Stomach (tissue), 9 donors: ENCODE data around the gene CCDC192. TPM values are rescaled to one million over a fixed set of nuclear protein-coding genes. Genes with fewer than 3 reads are reported as not detected.

Experiments
- DNase-seq, 2 donors: peaks; one replicate each; pipeline versions ENCODE4 v3.0.0 to v3.0.0-alpha.2; 2013 to 2019
- H3K27ac ChIP-seq, 5 donors: fragments of 200-600 bp in 4 of 5; sonication (generic) in 4 of 5; one replicate each; pipeline ENCODE4 v1.5.1; 2013 to 2019; ENCODE audit warnings: mild to moderate bottlenecking in 1 of 5, moderate library complexity in 1 of 5
- H3K27me3 ChIP-seq, 3 donors: fragments of 200-600 bp; sonication (generic); one replicate each; pipeline ENCODE4 v1.5.1; 2017 to 2019; ENCODE audit warnings: mixed run types in 1 of 3
- H3K36me3 ChIP-seq, 4 donors: fragments of 200-600 bp; sonication (generic); 1 replicate in 3 of 4; 2 replicates in 1 of 4; pipeline ENCODE4 v1.5.1; 2016 to 2019
- H3K4me1 ChIP-seq, 4 donors: fragments of 200-600 bp; sonication (generic); one replicate each; pipeline ENCODE4 v1.5.1; 2016 to 2019
- H3K4me3 ChIP-seq, 4 donors: fragments of 200-600 bp; sonication (generic) in 3 of 4; one replicate each; pipeline ENCODE4 v1.5.1; 2016 to 2019; ENCODE audit warnings: mild to moderate bottlenecking in 1 of 4
- H3K9me3 ChIP-seq, 4 donors: fragments of 200-600 bp; sonication (generic); one replicate each; pipeline ENCODE4 v1.5.1; 2016 to 2019
- EP300 ChIP-seq: sonication (generic); formaldehyde crosslinking; IDR thresholded peaks from one replicate; pipeline ENCODE4 v1.6.1; 2017; ENCODE audit warnings: antibody characterized with exemption
- POLR2A ChIP-seq, 4 donors: fragments of 450-650 bp; IDR thresholded peaks; one replicate each; pipeline ENCODE4 v1.6.1; 2016; ENCODE audit warnings: antibody characterized with exemption in 4 of 4, control low read depth in 2 of 4, mild to moderate bottlenecking in 1 of 4, moderate library complexity in 1 of 4
- POLR2AphosphoS5 ChIP-seq, 3 donors: sonication (generic); formaldehyde crosslinking; IDR thresholded peaks; one replicate each; pipeline ENCODE4 v1.6.1; 2016; ENCODE audit warnings: antibody characterized with exemption in 3 of 3
- whole genome bisulfite sequencing, 5 donors: extraction: QIAGEN DNeasy Blood & Tissue Kit in 3 of 5; methylation state at CpG; one replicate each; pipeline versions ENCODE4 v1.1.5 to v1.1.7; 2013 to 2018; 5-methylcytosine and 5-hydroxymethylcytosine counted together
- intact Hi-C: fragments of 100-400 bp; cut with DNase I; formaldehyde crosslinking; loops from one replicate; pipeline ENCODE4 v1.15.1; 2023; ENCODE audit warnings: low total_unique reads
- polyA plus RNA-seq, 3 donors: library from polyadenylated mRNA; stranded (reverse); fragments of 200-250 nt; gene quantifications; one replicate each; pipeline ENCODE4 v1.2.3, GENCODE V29; 2013
- total RNA-seq, 5 donors: library from RNA; depleted of rRNA; stranded (reverse); fragments of >200 nt; gene quantifications; one replicate each; pipeline versions ENCODE4 v1.1.0 to v1.2.3, GENCODE V29; 2014 to 2016
- TF ChIP-seq, protein P1 (sequence below), 7 experiments: fragments of 450-650 bp in 4 of 7; fragments of 200-600 bp in 3 of 7; sonication (generic) in 3 of 7; IDR thresholded peaks; one replicate each; pipeline ENCODE4 v1.5.1; 2016 to 2019; ENCODE audit warnings: antibody characterized with exemption in 7 of 7, control low read depth in 2 of 7, mild to moderate bottlenecking in 1 of 7
- donor health status: healthy with polysubstance abuse.
- donor health status: Bipolar disorder and iron deficiency.
- donor health status: healthy.

Gene CCDC192
- total and polyA plus RNA-seq, 8 donors = 0.10 to 2.2 TPM; not detected in 6

DNA sequence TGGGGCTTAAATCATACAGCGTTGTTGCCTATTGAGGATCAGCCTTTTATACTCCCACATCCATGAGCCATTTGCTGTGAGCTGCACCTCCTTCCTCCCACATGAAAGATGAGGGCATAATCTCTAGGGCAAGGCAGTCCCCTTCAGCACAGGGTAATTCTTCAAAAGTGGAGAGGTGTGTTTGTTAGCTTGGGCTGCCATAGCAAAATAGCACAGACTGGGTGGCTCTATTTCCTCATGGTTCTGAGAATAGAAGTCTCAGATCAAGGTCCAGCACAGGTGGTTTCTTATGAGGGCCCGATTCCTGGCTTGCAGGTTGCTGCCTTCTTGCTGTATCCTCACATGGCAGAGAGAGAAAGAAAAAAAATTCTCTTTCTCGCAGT, 258.6 kb downstream of the CCDC192 start:
- Histone ChIP-seq H3K36me3 (peaks cover 0 to 8% (median 4%) of the 10 kb centered on the region in 4 donors), H3K9me3 (no peaks in the 10 kb centered on the region), H3K27me3 (no peaks in the 10 kb centered on the region), H3K4me1 (peaks cover 25 to 53% (median 45%) of the 10 kb centered on the region in 4 donors), H3K27ac (peak overlapping the region in 2 of 5 donors; percentile 36 to 83), H3K4me3 (no peak overlapping the region)
- TF ChIP-seq POLR2AphosphoS5 (IDR thresholded peaks at IDR 0.05) = no peak
- TF ChIP-seq, protein P1, sequence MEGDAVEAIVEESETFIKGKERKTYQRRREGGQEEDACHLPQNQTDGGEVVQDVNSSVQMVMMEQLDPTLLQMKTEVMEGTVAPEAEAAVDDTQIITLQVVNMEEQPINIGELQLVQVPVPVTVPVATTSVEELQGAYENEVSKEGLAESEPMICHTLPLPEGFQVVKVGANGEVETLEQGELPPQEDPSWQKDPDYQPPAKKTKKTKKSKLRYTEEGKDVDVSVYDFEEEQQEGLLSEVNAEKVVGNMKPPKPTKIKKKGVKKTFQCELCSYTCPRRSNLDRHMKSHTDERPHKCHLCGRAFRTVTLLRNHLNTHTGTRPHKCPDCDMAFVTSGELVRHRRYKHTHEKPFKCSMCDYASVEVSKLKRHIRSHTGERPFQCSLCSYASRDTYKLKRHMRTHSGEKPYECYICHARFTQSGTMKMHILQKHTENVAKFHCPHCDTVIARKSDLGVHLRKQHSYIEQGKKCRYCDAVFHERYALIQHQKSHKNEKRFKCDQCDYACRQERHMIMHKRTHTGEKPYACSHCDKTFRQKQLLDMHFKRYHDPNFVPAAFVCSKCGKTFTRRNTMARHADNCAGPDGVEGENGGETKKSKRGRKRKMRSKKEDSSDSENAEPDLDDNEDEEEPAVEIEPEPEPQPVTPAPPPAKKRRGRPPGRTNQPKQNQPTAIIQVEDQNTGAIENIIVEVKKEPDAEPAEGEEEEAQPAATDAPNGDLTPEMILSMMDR (IDR thresholded peaks at IDR 0.05) = no peak
- intact Hi-C loops = no loop called here
- peak in 1 of 2 donors; percentile 64 for DNase-seq
- 76 to 92% (median 89%) methylated on average over 3 of the region's 3 CpGs for WGBS, 5 donors

DNA sequence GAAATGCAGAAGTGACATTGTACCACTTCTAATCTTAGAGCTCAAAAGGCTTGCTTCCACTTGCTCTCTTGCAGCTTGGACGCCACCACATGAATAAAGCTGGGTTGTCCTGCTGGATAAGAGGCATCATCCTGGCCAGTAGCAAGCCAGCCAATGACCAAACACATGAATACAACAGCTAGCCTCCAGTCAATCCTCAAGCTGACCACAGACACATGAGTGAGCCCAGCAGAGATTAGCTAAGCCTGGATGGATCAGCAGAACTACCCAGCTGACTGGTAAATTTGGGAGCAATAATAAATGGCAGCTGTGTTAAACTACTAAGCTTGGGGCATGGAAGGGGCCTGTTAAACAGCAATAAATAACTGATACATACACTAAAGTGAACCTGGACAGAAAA, 259.3 kb downstream of the CCDC192 start:
- Histone ChIP-seq H3K36me3 (peaks cover 0 to 8% (median 4%) of the 10 kb centered on the region in 4 donors), H3K9me3 (no peaks in the 10 kb centered on the region), H3K27me3 (no peaks in the 10 kb centered on the region), H3K27ac (no peak overlapping the region), H3K4me1 (peaks cover 19 to 51% (median 42%) of the 10 kb centered on the region in 4 donors), H3K4me3 (no peak overlapping the region)
- DNase-seq = no peak
- intact Hi-C loops = no loop called here
- 87 to 100% (median 97%) methylated on average over 1 of the region's 1 CpG for WGBS, 5 donors
- no peak for TF ChIP-seq POLR2AphosphoS5 (IDR thresholded peaks at IDR 0.05)
- TF ChIP-seq EP300 = no peak
- no peak for TF ChIP-seq POLR2A (IDR thresholded peaks at IDR 0.05)
- TF ChIP-seq, protein P1 (IDR thresholded peaks at IDR 0.05) = no peak

DNA sequence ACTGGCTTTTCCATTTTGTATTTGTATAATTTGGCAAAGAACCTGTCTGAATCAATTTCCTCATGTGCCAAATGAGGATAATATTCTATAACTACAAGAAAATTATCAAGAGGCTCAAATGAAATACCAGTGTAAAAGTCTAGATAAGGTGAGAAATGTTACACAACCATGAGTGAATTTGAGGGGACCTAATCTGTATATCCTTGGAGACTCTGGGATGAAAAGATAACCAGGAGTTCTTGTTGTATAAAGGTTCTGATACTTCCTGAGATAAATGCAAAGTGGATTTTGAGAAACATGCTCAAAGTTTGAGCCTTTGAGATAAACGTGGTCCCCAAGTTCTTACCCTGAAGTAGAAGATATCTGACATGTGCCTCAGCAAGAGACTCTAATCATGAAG, 260.0 kb downstream of the CCDC192 start:
- H3K27me3 ChIP-seq = no peaks in the 10 kb centered on the region
- TF ChIP-seq POLR2AphosphoS5 (IDR thresholded peaks at IDR 0.05) (no peak), POLR2A (IDR thresholded peaks at IDR 0.05) (no peak), EP300 (no peak)
- TF ChIP-seq, protein P1 (IDR thresholded peaks at IDR 0.05) = no peak
- H3K36me3 ChIP-seq = peaks cover 0 to 8% (median 4%) of the 10 kb centered on the region in 4 donors
- no peak overlapping the region for H3K27ac ChIP-seq
- no peaks in the 10 kb centered on the region for H3K9me3 ChIP-seq
- H3K4me1 ChIP-seq = peaks cover 21 to 51% (median 40%) of the 10 kb centered on the region in 4 donors
- intact Hi-C loops = no loop called here
- DNase-seq = no peak
- H3K4me3 ChIP-seq = no peak overlapping the region
- 16 to 41% (median 23%) methylated on average over 1 of the region's 1 CpG for WGBS, 5 donors

DNA sequence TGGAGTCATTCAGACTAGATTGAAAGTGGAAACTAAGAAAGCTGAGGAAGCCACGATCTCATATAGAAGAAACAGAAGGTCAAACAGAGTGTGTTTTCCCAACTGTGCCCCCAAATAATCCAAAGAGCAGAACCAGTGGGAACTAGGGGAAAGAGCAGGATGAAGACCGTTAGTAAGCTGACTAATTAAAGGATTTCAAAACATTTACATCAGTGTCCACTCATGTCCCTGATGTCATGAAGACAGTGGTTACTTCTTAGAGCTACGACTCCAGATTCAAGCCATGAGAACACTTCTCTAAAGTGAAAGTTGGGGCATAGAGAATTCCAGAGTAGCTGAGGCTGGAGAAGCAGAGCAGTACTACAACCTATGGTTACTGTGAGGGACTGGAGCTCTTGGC, 260.7 kb downstream of the CCDC192 start:
- Histone ChIP-seq H3K36me3 (peaks cover 0 to 8% (median 4%) of the 10 kb centered on the region in 4 donors), H3K27ac (no peak overlapping the region), H3K27me3 (no peaks in the 10 kb centered on the region), H3K4me3 (no peak overlapping the region), H3K9me3 (no peaks in the 10 kb centered on the region), H3K4me1 (peaks cover 17 to 44% (median 34%) of the 10 kb centered on the region in 4 donors)
- TF ChIP-seq POLR2AphosphoS5 (IDR thresholded peaks at IDR 0.05) (no peak), EP300 (no peak), POLR2A (IDR thresholded peaks at IDR 0.05) (no peak)
- WGBS, 5 donors = 78 to 90% (median 86%) methylated on average over 3 of the region's 3 CpGs
- intact Hi-C loops = no loop called here
- no peak for DNase-seq

DNA sequence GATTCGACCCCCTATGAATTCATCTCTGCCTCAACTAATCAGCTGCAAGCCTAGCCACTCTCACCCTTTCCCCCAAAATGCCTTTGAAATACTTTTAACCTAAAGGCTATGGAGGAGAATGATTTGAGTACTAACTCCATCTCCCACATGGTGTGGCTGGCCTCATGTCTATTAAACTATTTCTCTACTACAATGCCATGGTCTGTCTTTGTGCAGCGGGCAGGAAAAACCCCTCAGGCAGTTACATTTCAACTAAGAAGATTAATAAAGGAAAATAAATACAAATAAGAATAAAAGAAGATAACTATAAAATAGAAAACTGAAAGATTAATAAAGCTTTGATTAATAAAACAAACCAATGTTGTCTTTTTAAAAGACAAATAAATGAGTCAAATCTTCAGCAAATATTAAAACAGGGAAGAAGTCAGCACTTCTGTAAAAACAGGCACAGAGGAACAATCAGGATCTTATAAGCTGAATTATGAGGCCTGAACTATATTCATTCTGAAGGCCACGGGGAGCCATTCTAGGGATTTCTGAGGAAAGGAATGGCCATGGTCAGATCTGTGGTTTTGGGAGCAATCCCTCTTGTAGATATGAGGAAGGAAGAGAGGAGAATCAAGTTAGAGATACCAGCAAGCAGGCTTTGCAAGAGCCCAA, 264.3 kb downstream of the CCDC192 start:
- DNase-seq = no peak
- H3K36me3 ChIP-seq = peaks cover 0 to 8% (median 4%) of the 10 kb centered on the region in 4 donors
- H3K27me3 ChIP-seq = no peaks in the 10 kb centered on the region
- H3K27ac ChIP-seq = peak overlapping the region in 2 of 5 donors; percentile 20 to 52
- H3K4me3 ChIP-seq = no peak overlapping the region
- intact Hi-C loops = no loop called here
- TF ChIP-seq POLR2A (IDR thresholded peaks at IDR 0.05) = no peak
- TF ChIP-seq, protein P1 (IDR thresholded peaks at IDR 0.05) = no peak
- TF ChIP-seq EP300 = no peak
- TF ChIP-seq POLR2AphosphoS5 (IDR thresholded peaks at IDR 0.05) = no peak
- WGBS, 5 donors = 49 to 77% (median 66%) methylated on average over 3 of the region's 3 CpGs
- peaks cover 3 to 16% (median 8%) of the 10 kb centered on the region in 4 donors for H3K4me1 ChIP-seq
- no peaks in the 10 kb centered on the region for H3K9me3 ChIP-seq
